Skeletal muscle tissue (tissue), 4 donors: ENCODE measurements around the gene AJUBA. TPM values are rescaled to one million over a fixed set of nuclear protein-coding genes. Genes with fewer than 3 reads are reported as not detected.
A peak's percentile ranks its signal among the peaks of the same experiment; 100 is the strongest.

Source experiments
- H3K27ac ChIP-seq: one replicate; pipeline ENCODE4 v1.7.0; 2013; ENCODE audit warnings: mild to moderate bottlenecking, low read depth, low read length, inconsistent platforms
- H3K27me3 ChIP-seq, 3 donors: one replicate each; pipeline ENCODE4 v1.7.0; 2013; ENCODE audit warnings: low read length in 3 of 3; ENCODE audit not compliant: control insufficient read depth in 3 of 3, insufficient read depth in 3 of 3
- H3K36me3 ChIP-seq, 3 donors: one replicate each; pipeline ENCODE4 v1.7.0; 2013; ENCODE audit warnings: low read length in 3 of 3; ENCODE audit not compliant: control insufficient read depth in 3 of 3, insufficient read depth in 3 of 3
- H3K4me1 ChIP-seq, 3 donors: one replicate each; pipeline ENCODE4 v1.7.0; 2013; ENCODE audit warnings: low read length in 3 of 3, mild to moderate bottlenecking in 3 of 3; ENCODE audit not compliant: control insufficient read depth in 3 of 3, insufficient read depth in 3 of 3
- H3K4me3 ChIP-seq, 3 donors: one replicate each; pipeline ENCODE4 v1.7.0; 2013; ENCODE audit warnings: low read length in 3 of 3
- H3K9ac ChIP-seq, 3 donors: one replicate each; pipeline ENCODE4 v1.7.0; 2013; ENCODE audit warnings: low read length in 3 of 3, mild to moderate bottlenecking in 3 of 3, moderate library complexity in 2 of 3, low read depth in 1 of 3
- H3K9me3 ChIP-seq, 3 donors: one replicate each; pipeline ENCODE4 v1.7.0; 2013; ENCODE audit warnings: low read length in 3 of 3; ENCODE audit not compliant: control insufficient read depth in 3 of 3
- total RNA-seq: library from RNA; depleted of rRNA; stranded (reverse); fragments of >200 nt; gene quantifications from one replicate; pipeline ENCODE4 v1.2.3, GENCODE V29; 2014
- donor health status: Osteomylitis.

Gene AJUBA
- total RNA-seq, 1 donor from 2014 or later: 77.8 TPM

DNA sequence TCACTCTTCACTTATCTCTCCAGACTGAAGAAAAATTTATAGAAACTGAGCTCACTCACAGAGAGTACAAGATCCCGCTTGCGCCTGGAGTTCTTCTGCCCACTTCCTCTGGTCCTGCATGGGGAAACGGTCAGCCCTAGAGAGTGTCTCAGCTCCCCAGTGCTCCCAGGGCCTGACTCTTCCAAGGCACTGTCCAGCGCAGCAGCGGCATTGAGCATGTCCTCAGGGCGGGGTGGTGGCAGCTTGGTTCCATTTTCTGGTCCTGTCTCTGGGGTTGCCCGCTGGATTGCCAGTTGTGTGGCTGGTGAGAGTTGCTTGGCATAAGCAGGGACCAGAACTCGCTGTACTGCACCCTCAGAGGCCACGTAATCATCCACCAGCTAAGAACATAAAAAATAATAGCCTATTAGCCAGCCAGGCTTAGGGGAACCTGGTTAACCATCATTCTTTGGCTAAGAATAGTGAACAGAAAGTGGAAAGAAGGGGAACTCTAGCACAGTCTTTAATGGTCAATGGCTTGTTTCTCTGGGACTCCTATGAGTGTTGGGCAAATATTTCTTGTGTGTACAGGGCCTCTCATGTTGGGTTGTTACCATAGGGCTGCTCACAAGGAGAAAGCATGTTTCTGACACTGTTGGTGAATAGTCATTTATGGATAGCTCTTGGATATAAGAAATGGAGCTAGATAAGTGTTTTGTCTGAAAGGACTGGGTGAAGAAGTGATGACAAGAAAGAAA, 13.7 kb upstream of the AJUBA start:
- no peak overlapping the region for H3K27ac ChIP-seq
- no peaks in the 10 kb centered on the region for H3K27me3 ChIP-seq
- peak overlapping the region in 1 of 3 donors; percentile 33 for H3K9ac ChIP-seq
- H3K9me3 ChIP-seq: no peaks in the 10 kb centered on the region
- peaks cover 0 to 6% (median 4%) of the 10 kb centered on the region in 3 donors for H3K4me1 ChIP-seq
- H3K4me3 ChIP-seq: no peak overlapping the region
- H3K36me3 ChIP-seq: peaks cover 5 to 8% (median 5%) of the 10 kb centered on the region in 3 donors

DNA sequence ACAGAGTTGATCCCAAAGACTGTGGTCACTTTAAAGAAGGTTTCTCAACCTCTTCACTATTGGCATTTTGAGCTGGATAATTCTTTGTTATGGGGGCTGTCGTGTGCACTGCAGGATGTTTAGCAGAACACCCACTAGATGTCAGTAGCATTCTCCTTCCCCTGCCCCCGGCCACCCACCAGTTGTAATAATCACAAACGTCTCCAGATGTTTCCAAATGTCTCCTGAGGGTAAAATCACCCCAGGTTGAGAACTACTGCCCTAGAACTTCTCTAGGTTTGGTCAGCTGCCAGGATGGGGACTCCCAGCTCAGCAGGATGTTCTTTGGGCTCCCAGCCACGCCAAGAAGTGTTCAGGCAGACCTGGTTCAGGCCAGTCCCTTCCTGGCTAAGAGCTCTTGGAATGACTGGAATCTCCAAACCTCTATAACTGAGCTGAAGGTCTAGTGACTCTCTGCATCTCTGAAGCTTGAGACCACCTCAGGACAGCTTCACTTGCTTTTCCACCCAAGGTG, 12.5 kb upstream of the AJUBA start:
- Histone ChIP-seq H3K4me1 (peaks cover 0 to 6% (median 4%) of the 10 kb centered on the region in 3 donors), H3K9me3 (no peaks in the 10 kb centered on the region), H3K36me3 (peaks cover 5 to 8% (median 5%) of the 10 kb centered on the region in 3 donors), H3K27me3 (no peaks in the 10 kb centered on the region), H3K4me3 (no peak overlapping the region), H3K27ac (no peak overlapping the region), H3K9ac (peak overlapping the region in 1 of 3 donors; percentile 8)

DNA sequence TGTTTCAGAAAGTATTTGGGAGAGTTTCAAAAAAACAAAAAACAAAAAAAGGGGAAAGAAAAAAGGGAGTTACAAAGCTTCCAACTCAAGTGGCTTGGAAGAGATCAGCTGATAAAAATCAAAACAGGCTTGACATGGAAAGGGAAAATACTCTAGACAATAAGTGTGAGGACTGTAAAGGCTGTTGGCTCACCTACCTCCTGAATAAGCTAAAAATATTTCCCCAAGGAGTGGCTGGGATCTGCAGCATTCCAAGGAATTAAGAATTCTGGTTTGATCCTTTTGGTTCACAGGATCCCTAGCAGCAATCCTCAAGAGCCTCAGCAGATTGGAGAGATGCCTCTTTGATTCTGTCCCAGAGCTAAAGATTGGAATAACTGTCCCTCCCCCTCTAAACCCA, 11.2 kb upstream of the AJUBA start:
- peaks cover 0 to 7% (median 3%) of the 10 kb centered on the region in 3 donors for H3K36me3 ChIP-seq
- no peaks in the 10 kb centered on the region for H3K27me3 ChIP-seq
- H3K4me1 ChIP-seq: peaks cover 0 to 6% (median 4%) of the 10 kb centered on the region in 3 donors
- no peaks in the 10 kb centered on the region for H3K9me3 ChIP-seq
- no peak overlapping the region for H3K9ac ChIP-seq
- no peak overlapping the region for H3K4me3 ChIP-seq
- no peak overlapping the region for H3K27ac ChIP-seq

DNA sequence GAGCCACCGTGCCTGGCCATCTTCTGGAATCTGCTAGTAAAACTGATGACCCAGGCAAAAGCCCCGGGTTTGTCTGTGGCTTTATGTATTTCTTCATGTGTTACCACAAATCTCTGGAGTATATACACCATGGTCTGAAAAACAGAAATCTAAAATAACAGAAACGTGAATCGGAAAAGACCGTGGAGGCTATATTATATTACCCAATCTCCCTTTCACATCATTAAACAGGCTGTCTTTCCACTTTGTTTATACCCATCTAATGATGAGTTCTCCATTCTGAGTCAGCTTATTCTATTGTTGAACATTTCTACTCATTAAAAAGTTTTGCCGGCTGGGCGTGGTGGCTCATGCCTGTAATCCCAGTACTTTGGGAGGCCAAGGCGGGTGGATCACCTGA, 9.5 kb upstream of the AJUBA start:
- H3K9ac ChIP-seq: no peak overlapping the region
- H3K4me3 ChIP-seq: no peak overlapping the region
- no peaks in the 10 kb centered on the region for H3K9me3 ChIP-seq
- H3K36me3 ChIP-seq: peaks cover 0 to 9% (median 0%) of the 10 kb centered on the region in 3 donors
- H3K4me1 ChIP-seq: peaks cover 0 to 6% (median 4%) of the 10 kb centered on the region in 3 donors
- H3K27me3 ChIP-seq: no peaks in the 10 kb centered on the region
- no peak overlapping the region for H3K27ac ChIP-seq

DNA sequence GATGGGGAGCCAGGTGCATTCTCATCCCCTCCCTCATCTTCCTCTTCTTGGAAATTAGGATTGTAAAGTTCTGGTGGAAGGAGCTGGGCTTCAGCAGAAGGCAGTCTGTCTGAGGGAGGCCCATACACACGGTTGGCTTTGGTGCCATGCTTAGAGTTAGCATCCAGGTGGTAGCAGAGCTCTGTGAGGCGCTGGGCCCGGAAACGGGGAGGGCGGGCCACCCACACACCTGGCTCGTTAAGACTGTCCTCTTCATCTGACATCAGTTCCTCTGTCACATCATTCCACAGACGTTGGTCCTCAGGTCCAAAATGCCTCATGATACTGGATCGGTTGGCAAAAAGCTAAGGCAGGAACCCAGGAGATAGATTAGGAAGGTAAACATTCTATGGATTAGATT, 4.9 kb upstream of the AJUBA start:
- Histone ChIP-seq H3K36me3 (peaks cover 0 to 9% (median 0%) of the 10 kb centered on the region in 3 donors), H3K9ac (no peak overlapping the region), H3K9me3 (no peaks in the 10 kb centered on the region), H3K4me3 (no peak overlapping the region), H3K4me1 (peaks cover 7 to 11% (median 8%) of the 10 kb centered on the region in 3 donors), H3K27me3 (peaks cover 0 to 5% (median 0%) of the 10 kb centered on the region in 3 donors), H3K27ac (no peak overlapping the region)

DNA sequence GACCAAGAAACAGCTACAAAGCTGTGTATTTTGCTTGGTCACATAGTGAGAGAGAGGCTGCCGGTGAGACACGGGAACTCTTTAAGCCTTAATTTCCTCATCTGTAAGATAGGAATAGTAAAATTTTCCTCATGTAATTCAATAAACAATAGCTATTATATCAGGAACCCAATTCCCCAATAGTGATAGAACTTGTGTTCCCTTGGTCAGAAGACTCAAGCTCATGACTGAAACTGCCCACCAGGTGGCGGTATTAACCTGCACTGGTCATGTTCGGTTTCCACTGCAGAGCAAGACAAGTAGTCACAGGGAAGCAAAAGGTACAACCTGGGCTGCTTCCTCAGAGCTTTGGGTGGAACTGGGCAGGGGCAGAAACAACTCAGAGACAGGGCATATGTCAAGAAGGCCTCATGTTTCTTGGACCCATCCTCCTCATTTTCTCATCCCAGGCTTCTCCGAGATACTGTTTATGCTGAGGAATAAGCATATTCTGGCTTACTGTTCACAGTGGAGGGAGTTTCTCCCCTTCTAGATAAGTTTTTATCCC, 4.2 kb upstream of the AJUBA start:
- H3K27ac ChIP-seq: no peak overlapping the region
- peaks cover 5 to 13% (median 7%) of the 10 kb centered on the region in 3 donors for H3K27me3 ChIP-seq
- H3K9ac ChIP-seq: no peak overlapping the region
- peaks cover 7 to 14% (median 8%) of the 10 kb centered on the region in 3 donors for H3K4me1 ChIP-seq
- no peak overlapping the region for H3K4me3 ChIP-seq
- peaks cover 0 to 9% (median 0%) of the 10 kb centered on the region in 3 donors for H3K36me3 ChIP-seq
- H3K9me3 ChIP-seq: no peaks in the 10 kb centered on the region

DNA sequence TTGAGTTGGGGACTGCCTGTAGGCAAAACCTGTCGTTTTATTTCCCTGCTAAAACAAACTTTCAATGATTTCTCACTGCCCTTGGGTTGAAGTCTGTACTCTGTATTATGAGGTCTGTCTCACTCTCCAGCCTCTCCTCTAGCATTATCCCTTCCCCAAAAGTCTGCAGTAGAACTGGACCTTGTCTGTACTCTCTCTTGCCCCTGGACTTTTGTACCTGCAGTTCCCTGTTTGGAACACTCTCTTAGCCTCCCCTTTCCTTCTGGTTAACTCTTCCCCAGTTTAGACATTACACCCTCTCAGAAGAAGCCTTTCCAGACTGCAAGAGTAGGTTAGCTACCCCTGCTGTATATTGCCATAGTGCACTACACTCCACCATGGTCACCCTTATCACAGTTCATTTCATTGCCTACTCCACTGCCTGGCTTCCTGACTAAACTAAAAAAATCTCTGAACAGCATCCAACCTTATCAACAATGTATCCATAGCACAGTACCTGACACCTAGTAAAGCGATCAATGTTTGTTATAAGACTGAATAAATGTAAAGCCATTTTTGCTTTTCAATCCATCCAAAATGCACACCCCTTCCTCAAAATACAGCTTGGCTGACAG, 3.6 kb upstream of the AJUBA start:
- H3K36me3 ChIP-seq: peaks cover 0 to 9% (median 0%) of the 10 kb centered on the region in 3 donors
- H3K27ac ChIP-seq: no peak overlapping the region
- peaks cover 9 to 18% (median 13%) of the 10 kb centered on the region in 3 donors for H3K27me3 ChIP-seq
- H3K4me3 ChIP-seq: no peak overlapping the region
- peaks cover 7 to 14% (median 8%) of the 10 kb centered on the region in 3 donors for H3K4me1 ChIP-seq
- H3K9me3 ChIP-seq: no peaks in the 10 kb centered on the region
- H3K9ac ChIP-seq: no peak overlapping the region

DNA sequence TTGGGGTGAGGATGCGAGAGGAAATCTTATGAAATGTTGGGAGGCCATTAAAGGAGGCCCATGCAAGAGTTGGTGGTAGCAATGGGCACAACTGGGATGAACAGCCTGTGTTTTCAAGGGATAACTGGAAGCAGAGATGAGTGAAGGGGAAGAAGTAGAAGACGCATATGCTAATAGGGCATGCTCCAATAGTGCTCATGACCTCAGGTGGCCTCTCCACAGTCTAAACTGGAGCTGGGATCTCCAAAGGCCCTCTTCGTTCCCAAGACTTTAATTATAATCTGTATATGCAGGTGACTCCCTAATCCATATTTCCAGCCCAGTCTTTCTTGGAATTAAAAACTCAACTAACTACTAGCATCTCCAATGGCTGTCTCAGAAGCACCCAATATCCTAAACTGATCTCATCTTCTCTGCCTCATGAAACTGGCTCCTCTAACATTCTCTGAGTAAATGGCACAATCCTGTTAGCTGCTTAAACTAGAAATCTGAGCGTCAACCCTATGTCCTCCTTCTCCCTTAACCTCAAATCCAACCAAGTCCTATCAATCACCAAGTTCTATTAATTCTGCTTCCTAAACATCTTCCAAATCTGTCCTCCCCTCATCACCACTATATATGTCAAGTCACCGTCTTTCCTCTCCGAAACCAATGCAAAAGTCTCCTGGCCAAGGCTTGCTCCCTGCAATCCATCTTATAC, 2.8 kb upstream of the AJUBA start:
- H3K9ac ChIP-seq: no peak overlapping the region
- no peaks in the 10 kb centered on the region for H3K9me3 ChIP-seq

DNA sequence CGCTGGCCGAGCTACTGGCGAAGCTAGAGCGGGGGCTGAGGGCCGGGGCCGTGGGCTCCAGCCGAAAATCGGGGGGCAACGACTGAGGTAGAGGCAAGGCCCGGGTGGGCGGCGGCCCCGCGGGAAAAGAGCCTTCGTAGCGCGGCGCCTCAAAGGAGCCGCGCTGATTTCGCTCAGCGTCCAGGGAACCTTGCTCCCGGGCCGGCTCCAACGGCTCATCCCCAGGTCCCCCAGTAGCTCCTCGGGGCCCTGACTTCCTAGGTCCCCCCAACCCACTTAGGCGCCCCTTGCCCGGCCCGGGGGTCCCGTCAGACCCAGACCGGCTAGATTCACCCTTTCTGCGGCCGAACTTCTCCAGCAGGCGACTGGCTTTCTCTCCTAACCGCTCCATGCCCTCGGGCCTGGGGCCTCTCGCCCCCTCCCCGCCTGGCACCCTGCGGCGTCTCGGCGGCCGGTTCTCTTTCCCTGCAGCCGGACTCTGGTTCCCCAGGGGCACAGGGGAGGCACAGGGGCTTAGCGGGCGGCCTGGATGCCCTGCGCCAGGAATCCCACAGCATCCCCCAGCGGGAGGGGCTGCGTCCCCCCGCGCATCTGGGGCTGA, 375 bp downstream of the AJUBA start:
- Histone ChIP-seq H3K9me3 (no peaks in the 10 kb centered on the region), H3K4me3 (peak overlapping the region; percentile 82 to 94 (median 88)), H3K27ac (no peak overlapping the region), H3K36me3 (no peaks in the 10 kb centered on the region), H3K4me1 (peaks cover 18 to 28% (median 21%) of the 10 kb centered on the region in 3 donors), H3K9ac (peak overlapping the region in 1 of 3 donors; percentile 70), H3K27me3 (peaks cover 9 to 35% (median 29%) of the 10 kb centered on the region in 3 donors)

More for the DNA sequence above, 2.8 kb upstream of the AJUBA start:
- Histone ChIP-seq H3K4me1 (peaks cover 8 to 14% (median 13%) of the 10 kb centered on the region in 3 donors), H3K4me3 (no peak overlapping the region), H3K36me3 (peaks cover 0 to 9% (median 0%) of the 10 kb centered on the region in 3 donors), H3K27me3 (peaks cover 9 to 24% (median 19%) of the 10 kb centered on the region in 3 donors), H3K27ac (no peak overlapping the region)
